NCI-H187 (cell line): Measurements from ENCODE around the gene TAS1R2.
"Not testable (repeated sequence)": the region's sequence is repeated elsewhere in the genome, so short reads cannot be mapped to it uniquely, and the experiment has no call there.

Source experiments
- DNase-seq, 2 experiments: peaks; one replicate each; lab custom pipeline; 2025; lab: John Stamatoyannopoulos, UW

Gene TAS1R2

GRCh38 chr1:18859560-18859959 lies at the start of gene TAS1R2:
Gene TAS1R2 (minus strand): TSS chr1:18859660. CDS start chr1:18859660, 0 bp downstream.
- DNase-seq = no peak

- no peak for DNase-seq
Measured at GRCh38 chr1:18907917-18908845, 48.7 kb upstream of the TAS1R2 start.

GRCh38 chr1:18907021-18907916 lies 47.8 kb upstream of the TAS1R2 start:
- peak in 1 of 2 experiments; percentile 14 for DNase-seq

GRCh38 chr1:18903291-18903756 lies 43.9 kb upstream of the TAS1R2 start:
- no peak for DNase-seq

- DNase-seq = peak; percentile 84 to 93
Measured at GRCh38 chr1:18902523-18903290, 43.2 kb upstream of the TAS1R2 start, which contains the start of gene ALDH4A1. Gene ALDH4A1 (minus strand): TSS chr1:18902555. CDS start chr1:18902523, 32 bp downstream.

GRCh38 chr1:18901952-18902522 lies 42.6 kb upstream of the TAS1R2 start:
- DNase-seq = no peak

- no peak for DNase-seq
Measured at GRCh38 chr1:18901147-18901951, 41.9 kb upstream of the TAS1R2 start.

- no peak for DNase-seq
Measured at GRCh38 chr1:18900303-18900841, 40.9 kb upstream of the TAS1R2 start.

- no peak for DNase-seq
Measured at GRCh38 chr1:18899363-18900049, 40.0 kb upstream of the TAS1R2 start.

- no peak for DNase-seq
Measured at GRCh38 chr1:18898567-18898966, 39.1 kb upstream of the TAS1R2 start.

GRCh38 chr1:18895317-18895716 lies 35.9 kb upstream of the TAS1R2 start:
- peak in 1 of 2 experiments; percentile 26 for DNase-seq

GRCh38 chr1:18893120-18893519 lies 33.7 kb upstream of the TAS1R2 start:
- no peak for DNase-seq

GRCh38 chr1:18891858-18892257 lies 32.4 kb upstream of the TAS1R2 start:
- DNase-seq = not testable (repeated sequence)

- DNase-seq = no peak
Measured at GRCh38 chr1:18891426-18891780, 31.9 kb upstream of the TAS1R2 start.

- DNase-seq = no peak
Measured at GRCh38 chr1:18890706-18891425, 31.4 kb upstream of the TAS1R2 start.

- no peak for DNase-seq
Measured at GRCh38 chr1:18886003-18886335, 26.5 kb upstream of the TAS1R2 start.

GRCh38 chr1:18885311-18886002 lies 26.0 kb upstream of the TAS1R2 start:
- DNase-seq = no peak

GRCh38 chr1:18884727-18885126 lies 25.3 kb upstream of the TAS1R2 start:
- DNase-seq = no peak

GRCh38 chr1:18884419-18884717 lies 24.9 kb upstream of the TAS1R2 start:
- DNase-seq = no peak
